ENCODE results near the gene TJAP1.

TJAP1 gene

GRCh38 chr6:43521836-43522235, 44.5 kb downstream of the TJAP1 start (continued):
- TF ChIP-seq, protein P1, sequence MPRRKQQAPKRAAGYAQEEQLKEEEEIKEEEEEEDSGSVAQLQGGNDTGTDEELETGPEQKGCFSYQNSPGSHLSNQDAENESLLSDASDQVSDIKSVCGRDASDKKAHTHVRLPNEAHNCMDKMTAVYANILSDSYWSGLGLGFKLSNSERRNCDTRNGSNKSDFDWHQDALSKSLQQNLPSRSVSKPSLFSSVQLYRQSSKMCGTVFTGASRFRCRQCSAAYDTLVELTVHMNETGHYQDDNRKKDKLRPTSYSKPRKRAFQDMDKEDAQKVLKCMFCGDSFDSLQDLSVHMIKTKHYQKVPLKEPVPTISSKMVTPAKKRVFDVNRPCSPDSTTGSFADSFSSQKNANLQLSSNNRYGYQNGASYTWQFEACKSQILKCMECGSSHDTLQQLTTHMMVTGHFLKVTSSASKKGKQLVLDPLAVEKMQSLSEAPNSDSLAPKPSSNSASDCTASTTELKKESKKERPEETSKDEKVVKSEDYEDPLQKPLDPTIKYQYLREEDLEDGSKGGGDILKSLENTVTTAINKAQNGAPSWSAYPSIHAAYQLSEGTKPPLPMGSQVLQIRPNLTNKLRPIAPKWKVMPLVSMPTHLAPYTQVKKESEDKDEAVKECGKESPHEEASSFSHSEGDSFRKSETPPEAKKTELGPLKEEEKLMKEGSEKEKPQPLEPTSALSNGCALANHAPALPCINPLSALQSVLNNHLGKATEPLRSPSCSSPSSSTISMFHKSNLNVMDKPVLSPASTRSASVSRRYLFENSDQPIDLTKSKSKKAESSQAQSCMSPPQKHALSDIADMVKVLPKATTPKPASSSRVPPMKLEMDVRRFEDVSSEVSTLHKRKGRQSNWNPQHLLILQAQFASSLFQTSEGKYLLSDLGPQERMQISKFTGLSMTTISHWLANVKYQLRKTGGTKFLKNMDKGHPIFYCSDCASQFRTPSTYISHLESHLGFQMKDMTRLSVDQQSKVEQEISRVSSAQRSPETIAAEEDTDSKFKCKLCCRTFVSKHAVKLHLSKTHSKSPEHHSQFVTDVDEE (CRISPR knock-in tag; IDR thresholded peaks at IDR 0.05) = no peak
- TF ChIP-seq TCF4 (CRISPR knock-in tag; IDR thresholded peaks at IDR 0.05; ENCODE audit: borderline replicate concordance) (no peak), ZFP3 (CRISPR knock-in tag; IDR thresholded peaks at IDR 0.05) (no peak), PATZ1 (CRISPR knock-in tag; IDR thresholded peaks at IDR 0.05; ENCODE audit: borderline replicate concordance) (no peak), SNAI2 (CRISPR knock-in tag; IDR thresholded peaks at IDR 0.05) (no peak), ARNTL (CRISPR knock-in tag; IDR thresholded peaks at IDR 0.05; ENCODE audit: borderline replicate concordance, low read depth) (no peak), RARB (CRISPR knock-in tag; IDR thresholded peaks at IDR 0.05) (no peak)

GRCh38 chr6:43522547-43523261, 45.3 kb downstream of the TJAP1 start:
- TF ChIP-seq CREB5 (CRISPR knock-in tag; IDR thresholded peaks at IDR 0.05; ENCODE audit: low read depth) = no peak
- TF ChIP-seq PATZ1 (CRISPR knock-in tag; IDR thresholded peaks at IDR 0.05; ENCODE audit: borderline replicate concordance) = no peak
- TF ChIP-seq, protein P2, sequence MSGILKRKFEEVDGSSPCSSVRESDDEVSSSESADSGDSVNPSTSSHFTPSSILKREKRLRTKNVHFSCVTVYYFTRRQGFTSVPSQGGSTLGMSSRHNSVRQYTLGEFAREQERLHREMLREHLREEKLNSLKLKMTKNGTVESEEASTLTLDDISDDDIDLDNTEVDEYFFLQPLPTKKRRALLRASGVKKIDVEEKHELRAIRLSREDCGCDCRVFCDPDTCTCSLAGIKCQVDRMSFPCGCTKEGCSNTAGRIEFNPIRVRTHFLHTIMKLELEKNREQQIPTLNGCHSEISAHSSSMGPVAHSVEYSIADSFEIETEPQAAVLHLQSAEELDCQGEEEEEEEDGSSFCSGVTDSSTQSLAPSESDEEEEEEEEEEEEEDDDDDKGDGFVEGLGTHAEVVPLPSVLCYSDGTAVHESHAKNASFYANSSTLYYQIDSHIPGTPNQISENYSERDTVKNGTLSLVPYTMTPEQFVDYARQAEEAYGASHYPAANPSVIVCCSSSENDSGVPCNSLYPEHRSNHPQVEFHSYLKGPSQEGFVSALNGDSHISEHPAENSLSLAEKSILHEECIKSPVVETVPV (CRISPR knock-in tag; IDR thresholded peaks at IDR 0.05) = no peak
- no peak for TF ChIP-seq CSDC2 (CRISPR knock-in tag; IDR thresholded peaks at IDR 0.05)
- TF ChIP-seq TCF4 (CRISPR knock-in tag; IDR thresholded peaks at IDR 0.05; ENCODE audit: borderline replicate concordance) = no peak
- no peak for TF ChIP-seq BACH2 (CRISPR knock-in tag; IDR thresholded peaks at IDR 0.05; ENCODE audit: borderline replicate concordance)
- no peak for TF ChIP-seq PPARA (CRISPR knock-in tag; IDR thresholded peaks at IDR 0.05; ENCODE audit: borderline replicate concordance)
- TF ChIP-seq, protein P1 (CRISPR knock-in tag; IDR thresholded peaks at IDR 0.05) = no peak
- no peak for ATAC-seq

DNA sequence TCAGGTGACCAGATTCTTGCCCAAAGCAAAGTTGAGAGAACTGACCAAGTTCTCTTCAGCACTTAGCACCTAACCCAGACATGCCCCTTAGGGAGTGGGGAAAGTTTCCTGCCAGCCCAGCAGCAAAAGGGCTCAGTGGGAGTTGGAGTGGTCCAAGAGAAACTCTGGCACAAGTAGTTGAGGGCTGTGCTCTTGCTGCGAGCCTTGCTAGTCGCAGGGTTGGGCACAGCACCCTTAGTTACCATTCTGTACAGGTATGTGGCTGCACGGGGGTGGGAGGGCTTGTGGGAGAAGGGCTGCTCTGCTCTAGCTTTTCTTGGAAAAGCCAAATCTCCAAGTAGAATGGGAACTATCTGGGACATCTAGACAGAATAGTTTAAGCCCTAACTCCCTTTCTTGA, 45.9 kb downstream of the TJAP1 start:
- TF ChIP-seq BACH2 (CRISPR knock-in tag; IDR thresholded peaks at IDR 0.05; ENCODE audit: borderline replicate concordance) (no peak), ISL1 (CRISPR knock-in tag; IDR thresholded peaks at IDR 0.05) (no peak), RARB (CRISPR knock-in tag; IDR thresholded peaks at IDR 0.05) (no peak), PATZ1 (CRISPR knock-in tag; IDR thresholded peaks at IDR 0.05; ENCODE audit: borderline replicate concordance) (no peak)
- ATAC-seq = no peak
